HL-60/S4 (cell line): ENCODE results near the gene PSMD5.

ENCODE experiments used
- in situ Hi-C: fragments of 300-500 bp; cut with MboI; formaldehyde crosslinking; loops from 2 replicates; pipeline ENCODE4 v1.14.3; 2022; ENCODE audit warnings: low sequenced_read_pairs

The PSMD5 gene

DNA sequence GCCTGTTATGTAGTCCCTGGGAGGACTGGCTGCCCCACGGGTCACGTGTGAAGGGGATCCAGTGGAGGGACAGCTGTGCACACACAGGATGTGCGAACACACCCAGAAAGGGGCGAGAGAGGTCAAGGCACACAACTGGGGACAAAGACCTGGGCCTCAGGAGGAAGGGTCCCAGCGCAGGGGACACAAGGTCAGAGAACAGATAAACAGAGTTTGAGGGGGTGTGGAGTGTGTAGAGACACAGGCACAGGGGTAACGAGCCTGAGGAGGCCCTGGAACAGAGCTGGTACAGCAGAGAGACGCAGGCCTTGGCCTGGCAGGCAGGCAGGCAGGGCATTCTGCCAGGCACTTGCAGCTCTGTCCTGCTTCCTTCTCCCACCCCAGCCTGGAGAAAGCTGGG is 14.8 kb upstream of the PSMD5 start:
- in situ Hi-C loops, result no loop called here

DNA sequence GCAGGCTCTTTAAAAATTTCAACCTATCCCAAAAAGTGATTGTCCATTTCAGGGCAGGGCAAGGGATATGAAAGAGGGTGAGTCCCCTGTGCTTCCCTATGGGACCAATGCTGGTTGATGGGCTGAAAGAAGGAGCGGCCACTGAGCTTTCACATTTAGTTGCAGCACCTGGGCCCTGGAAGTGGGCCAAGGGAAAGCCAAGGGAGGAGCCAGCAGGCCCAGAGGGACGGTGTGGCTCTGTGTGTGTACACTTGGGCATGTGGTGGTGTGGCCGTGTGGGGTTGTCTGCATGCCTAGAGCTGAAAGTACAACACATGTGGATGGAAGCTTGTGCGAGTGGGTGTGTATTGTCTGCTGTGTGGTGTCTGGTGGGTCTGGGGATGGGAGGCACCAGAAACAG is 14.0 kb upstream of the PSMD5 start:
- in situ Hi-C loops, result no loop called here

DNA sequence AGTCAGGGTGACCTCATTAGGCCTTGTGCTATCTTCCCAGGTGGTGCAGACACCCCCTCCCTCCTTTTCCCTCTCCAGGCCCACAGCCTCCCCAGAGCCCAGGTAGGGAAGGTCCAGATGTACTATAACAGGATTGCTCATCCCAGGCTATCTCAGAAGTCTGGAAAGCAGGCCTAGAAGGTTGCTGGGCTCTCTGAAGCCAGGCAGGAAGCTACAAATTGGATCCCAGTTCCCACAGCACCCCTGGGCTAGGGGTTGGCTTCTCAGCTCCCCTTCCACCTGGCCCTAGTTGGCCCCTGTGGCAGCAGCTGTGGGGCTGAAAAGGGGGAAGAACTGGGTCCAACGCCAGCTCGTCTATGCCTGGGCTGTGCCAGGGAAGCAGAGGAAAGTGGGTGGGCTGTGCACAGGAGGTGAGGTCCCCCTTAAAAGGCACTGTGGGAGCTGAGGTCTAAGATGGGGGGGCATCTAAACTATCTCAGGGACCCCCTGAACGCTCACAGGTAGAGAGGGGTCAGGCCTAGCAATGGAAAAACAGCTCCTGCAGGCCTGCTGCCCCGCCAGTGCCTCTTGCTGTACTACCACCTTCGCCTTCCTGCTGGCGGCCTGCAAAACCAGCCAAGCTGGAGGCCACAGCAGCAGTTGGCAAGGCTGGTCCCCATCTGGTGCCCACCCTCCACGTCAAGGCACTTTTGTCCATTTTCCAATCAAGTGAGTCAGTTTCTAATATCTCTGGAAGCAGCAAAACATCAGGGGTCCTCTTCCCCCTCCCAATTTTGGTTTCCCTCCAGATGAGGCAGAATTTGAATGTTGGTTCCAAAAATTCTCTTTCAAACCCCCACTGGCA is 13.3 kb upstream of the PSMD5 start:
- in situ Hi-C loops, result no loop called here

DNA sequence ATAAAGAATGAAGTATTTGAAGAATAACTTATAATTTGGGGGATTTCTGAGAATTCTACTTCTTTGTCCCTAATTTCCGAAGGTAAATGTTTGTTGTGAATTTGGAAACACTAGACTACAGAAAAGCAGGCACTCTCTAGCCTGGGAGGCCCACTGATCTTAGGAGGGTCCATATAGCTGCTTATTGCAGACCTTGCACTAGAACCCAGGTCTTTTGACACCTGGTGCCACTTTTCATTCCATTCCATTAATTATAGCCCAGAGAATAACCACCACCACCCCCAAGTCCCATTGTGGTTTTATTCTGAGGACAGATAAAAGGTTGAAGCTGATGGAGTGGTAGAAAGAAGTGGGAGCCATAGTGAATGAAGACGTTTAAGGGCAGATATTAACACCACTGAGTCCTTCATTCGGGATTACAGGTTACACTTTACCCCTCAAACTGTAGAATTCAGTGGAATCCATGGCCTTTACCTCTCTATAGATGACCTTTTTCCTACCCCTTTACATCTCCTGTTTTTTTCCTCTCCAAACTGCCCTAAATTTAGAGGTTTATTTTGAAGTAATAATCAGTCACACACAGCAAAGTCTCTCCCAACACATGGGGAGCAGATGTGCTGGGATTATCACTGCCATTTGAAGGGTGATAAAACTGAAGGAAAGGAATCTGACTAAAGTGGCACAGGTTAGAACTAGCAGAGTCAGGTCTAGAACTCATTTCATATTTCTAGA is 12.0 kb upstream of the PSMD5 start:
- in situ Hi-C loops, result no loop called here

DNA sequence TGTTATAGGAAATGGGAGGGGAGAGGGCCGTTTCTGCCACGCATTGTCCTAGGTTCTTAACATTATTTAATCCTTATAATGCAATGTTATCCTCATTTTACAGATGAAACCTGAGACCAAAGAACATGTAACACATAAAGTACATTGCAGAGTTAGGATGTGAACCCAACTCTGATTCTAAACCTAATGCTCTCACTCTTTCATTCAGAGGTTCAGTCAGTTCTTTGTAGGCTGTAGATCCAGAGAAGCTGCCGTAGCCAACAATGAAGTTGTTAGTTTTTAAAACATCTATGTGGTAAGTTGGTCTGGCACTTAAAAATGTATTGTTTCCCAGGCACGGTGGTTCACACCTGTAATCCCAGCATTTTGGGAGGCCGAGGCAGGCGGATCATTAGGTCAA is 10.5 kb upstream of the PSMD5 start:
- in situ Hi-C loops, result no loop called here

DNA sequence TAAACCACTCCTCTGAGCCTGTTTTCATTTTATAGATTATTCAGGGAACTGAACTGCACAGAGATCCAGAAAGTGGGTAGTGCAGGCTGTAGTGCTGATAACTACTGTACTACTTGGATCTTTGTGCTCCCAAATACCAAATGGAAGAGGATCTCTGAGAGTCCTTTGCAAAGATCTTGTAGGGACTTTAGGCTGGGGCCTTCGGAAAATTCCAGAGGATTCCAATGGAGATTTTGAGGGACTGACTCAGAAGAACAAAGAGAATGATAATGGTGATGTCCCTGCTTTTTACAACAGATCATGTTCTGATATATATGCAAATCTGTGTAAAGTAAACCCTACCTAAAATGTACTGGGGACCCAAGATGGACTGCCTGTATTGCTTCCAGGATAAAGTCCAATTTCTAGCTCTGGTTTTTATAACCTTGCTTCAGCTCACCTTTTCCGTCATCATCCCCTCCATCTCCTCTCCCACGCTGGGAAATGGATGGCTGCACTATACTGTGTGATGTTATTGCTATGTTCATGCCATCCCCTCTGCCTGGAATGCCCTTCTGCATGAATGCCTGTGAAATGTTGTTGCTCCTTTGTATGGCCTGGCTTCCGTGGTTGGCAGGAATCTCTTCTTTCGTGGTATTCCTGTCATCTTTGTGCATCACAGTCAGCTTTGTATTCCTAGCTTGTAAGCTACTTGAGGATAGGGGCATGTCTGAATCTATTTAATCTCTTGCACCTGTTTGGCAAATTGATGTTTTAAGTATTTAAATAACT is 9.7 kb upstream of the PSMD5 start:
- in situ Hi-C loops, result no loop called here

DNA sequence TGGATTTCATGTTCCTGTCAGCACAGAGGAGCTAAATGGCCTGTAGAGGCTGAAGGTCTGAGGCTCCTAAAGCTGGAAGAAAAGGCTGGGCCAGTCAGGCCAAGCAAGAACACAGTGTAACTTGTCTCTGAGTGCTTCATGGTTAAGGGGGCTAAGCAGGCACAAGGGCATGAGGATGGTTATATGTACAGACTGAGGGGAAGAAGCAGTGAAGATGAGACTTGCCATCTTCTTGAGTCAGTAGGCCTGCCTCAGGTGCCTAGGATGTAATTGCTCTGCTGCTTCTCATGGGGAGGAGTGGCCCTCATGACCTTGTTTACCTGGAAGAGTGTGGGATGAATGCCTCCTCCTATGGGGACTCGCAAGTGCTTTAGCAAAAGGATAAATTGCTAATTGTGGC is 8.7 kb upstream of the PSMD5 start:
- in situ Hi-C loops, result no loop called here

DNA sequence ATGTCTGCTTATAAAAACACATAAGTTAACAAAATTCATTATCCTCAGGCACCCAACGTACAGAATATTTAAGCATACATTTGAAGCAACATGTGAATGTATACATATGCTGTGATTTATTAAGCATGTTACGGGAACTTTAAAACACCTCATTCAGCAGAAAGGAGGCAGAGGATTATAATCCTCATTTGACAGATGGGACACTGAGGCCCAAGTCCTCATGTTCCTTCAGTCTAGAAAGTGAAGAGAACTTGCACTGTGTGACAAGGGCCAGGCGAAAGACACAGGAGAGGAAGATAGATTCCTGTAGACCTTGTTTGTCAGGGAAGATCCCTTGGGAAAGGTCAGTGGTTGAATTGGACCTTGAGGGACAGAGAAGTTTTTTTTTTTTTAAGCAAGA is 7.6 kb upstream of the PSMD5 start:
- in situ Hi-C loops, result no loop called here

DNA sequence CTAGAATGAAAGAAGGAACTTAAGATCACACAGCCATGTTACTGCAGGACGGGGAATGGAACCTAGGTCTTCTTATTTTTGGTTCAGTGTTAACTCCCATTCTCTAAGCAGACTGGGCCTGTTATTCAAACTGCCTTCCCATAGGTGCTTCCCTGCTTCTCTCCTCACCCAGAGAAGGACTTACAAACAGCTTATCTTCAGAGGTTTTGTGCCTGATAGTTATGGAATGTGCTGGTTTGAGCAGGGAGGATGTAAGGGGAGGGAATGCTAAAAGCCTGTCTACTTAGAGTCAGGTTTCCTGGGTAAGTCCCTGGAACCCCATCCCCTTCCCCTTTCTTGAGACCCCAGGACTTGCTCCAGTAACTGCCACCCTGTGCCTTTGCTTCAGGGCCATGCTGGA is 4.2 kb upstream of the PSMD5 start:
- in situ Hi-C loops, result no loop called here

DNA sequence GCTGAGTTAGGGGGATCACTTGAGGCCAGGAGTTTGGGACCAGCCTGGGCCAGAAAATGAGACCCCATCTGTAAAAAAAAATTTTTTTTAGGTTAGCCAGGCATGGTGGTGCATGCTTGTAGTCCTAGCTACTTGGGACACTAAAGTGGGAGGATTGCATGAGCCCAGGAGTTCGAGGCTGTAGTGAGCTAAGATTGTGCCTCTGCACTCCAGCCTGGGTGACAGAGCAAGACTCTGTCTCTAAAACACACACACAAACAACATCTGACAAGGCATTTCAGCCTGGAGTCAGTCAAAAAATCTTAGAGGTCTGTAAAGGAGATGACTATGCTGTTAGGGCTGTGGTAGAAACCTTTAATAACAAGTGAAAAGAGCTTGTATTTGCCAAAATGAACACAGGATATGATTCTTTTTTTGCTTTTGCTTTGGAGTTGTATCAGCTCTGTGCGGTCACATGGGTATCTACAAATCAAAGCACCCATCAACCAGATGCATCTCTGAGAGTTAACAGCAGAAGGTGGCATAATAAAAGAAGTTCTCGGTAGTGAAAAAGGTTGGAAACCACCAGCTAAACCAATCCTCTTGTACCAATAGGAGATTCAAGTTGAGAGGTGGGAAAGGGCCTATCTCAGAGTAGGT is 3.6 kb upstream of the PSMD5 start:
- in situ Hi-C loops, result no loop called here

DNA sequence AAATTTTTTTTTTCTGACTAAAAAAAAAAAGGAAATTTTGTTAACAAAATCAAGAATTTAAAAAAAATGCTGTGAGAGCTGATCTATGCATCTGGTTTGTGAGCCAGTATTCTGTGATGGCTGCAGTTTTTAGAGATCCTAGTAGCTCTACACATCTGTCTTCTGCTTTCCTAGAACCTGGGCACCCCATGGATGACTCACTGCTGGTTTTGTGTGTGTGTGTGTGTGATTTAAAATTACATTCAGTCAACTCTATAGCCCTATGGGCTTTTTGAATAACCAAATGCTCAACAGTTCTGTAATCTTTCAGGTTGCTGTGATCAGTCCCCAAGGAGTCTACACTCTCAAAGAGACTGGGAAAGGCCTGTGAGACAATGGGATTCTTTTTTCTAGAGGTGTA is 2.5 kb upstream of the PSMD5 start:
- in situ Hi-C loops, result no loop called here

DNA sequence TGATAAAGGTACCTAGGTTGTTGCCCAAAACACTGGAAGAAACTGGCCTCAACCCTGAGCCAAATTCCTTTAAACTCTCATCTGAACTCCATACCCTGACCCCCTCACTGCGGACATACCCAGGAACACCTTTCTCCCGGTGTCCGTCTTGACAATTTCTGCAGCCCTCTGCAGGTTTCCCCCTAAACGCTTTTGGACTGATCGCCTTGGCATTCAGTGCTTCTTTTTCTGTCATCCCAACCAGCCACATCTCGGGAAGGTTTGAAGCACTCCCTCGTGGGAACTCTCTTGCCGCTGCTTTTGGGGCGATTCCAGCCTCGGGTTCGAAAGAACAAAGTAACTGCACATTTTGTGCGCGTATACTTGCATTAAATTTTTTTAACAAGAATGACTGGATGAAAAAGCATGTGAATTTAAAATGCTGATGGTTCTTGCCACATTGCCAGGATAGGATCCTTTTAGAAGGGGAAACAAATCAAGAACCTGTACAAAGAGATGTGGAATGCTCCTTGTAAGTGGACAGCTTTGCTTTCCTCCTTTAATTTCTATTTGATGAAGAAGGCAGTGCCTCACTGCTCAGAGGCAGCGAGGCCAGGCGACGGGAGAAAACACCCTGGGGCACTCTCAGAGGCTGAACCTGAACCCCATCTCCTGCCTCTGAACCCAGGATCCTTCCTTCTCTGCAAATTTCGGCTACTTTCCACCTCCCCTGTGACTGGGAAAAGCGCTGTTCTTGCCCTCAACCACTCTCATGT is 615 bp downstream of the PSMD5 start:
- in situ Hi-C loops, result no loop called here

DNA sequence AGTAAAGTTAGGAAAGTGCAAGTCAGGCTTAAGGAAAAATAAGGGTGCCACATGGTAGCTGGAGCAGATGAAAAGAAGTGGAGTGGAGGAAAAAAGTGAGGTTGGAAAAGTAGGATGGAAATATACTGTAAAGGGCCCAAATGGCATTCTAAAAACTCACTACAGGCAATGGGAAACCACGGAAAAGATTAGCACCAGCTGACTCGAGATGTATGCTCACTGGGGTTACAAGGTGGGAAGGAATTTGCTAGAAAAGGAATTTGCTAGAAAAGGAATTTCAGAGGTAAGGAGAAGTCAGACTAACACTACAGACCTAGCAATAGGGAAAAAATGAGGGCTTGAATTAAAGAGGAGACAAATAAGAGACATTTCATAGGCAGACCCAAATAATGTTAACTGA is 3.6 kb downstream of the PSMD5 start:
- in situ Hi-C loops, result no loop called here

DNA sequence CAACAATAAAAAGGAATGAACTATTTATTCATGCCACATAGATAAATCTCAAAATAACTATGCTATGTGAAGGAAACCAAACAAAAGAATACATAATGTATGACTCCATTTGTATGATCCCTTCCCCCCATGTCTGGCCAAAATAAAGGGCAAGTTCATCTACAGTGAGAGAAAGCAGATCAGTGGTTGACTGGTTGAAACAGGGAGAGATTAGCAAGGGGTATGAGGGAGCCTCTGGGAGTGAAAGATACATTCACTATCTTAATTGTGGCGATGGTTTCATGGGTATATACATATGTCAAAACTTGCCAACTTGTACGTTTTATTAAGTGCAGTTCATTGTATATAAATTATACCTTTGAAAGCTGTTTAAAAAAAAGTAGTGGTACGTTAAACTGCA is 4.8 kb downstream of the PSMD5 start:
- in situ Hi-C loops, result no loop called here

DNA sequence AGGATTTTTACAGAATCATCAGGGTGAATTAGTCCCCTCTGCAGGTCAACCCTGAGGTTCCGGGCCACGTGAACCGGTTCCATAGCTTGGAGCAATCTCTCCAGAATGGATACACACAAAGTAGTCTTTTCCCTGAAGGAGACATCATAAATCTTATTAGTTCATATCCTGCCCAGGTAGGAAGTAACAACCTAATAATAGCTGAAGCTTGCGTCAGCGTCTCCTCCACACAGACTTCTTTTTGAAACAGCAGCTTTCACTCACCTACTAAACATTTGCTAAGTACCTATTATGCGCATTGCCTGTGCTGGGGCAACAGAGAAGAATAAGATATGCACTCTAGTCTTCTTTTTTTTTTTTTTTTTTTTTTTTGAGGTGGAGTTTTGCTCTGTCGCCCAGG is 9.4 kb downstream of the PSMD5 start:
- in situ Hi-C loops, result no loop called here

DNA sequence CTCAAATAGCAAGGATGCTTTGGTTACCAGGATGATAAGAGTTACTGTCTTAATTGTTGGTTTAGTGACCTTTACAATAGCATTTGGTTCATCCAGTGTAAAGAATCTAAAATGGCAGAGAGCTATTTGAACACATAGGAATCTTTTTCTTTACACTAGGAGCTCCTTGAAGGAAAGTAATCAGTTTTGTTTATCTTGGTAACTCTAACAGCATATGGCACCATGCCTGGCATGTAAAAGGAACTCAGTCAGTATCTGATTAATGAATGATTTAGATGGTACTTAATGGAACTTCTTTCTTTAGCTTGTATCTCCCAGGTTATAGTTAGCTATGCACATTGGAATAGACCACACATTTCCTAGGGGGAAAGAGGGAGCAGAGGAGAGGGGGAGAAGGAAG is 9.9 kb downstream of the PSMD5 start:
- in situ Hi-C loops, result no loop called here

DNA sequence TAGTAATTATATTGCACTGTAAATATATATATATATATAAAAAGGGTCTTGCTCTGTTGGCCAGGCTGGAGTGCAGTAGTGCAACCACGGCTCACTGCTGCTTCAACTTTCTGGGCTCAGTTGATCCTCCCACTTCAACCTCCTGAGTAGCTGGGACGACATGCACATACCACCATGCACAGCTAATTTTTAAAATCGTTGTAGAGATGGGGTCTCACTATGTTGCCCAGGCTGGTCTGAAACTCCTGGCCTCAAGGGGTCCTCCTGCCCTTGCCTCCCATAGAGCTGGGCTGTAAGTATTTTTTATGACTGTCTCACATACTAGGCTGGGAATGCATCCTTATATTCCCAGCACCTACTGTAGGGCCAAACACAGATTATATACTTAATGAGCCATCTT is 11.9 kb downstream of the PSMD5 start:
- in situ Hi-C loops, result no loop called here

DNA sequence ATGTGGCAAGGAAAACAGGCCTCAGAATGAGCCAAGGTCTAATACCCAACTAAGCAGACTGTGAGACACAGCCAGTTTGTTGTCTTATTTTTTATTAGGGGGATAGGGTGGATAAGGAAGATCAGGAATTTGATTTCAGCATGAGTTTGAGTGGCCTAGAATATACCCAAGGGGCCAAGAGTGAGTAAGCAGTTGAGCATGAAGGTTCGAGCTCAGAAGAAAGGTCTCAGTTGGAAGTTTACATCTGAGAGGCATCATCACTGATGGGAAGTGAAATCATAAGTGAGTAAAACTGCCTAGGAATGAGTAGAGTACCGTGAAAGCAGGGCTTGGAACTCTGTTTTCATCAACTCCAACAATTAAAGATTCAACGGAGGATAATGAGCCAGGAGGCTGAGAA is 12.6 kb downstream of the PSMD5 start:
- in situ Hi-C loops, result no loop called here

DNA sequence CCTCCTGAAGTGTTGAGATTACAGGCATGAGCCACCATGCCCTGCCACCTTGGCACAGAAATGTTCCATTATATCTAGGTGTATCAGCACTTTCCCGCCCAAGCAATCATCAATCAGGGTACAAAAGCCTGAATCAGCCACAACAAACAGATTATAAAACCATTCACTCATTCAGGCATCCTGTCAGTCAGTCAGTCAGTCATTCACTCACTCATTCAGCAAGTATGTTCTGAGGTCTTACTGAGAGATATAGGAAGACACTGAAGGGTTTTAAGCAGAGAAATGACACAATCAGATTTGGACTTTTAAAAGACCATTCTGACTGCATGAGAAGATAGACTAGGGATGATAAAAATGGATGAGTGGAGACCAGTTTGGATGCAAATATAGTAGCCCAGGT is 13.1 kb downstream of the PSMD5 start:
- in situ Hi-C loops, result no loop called here

DNA sequence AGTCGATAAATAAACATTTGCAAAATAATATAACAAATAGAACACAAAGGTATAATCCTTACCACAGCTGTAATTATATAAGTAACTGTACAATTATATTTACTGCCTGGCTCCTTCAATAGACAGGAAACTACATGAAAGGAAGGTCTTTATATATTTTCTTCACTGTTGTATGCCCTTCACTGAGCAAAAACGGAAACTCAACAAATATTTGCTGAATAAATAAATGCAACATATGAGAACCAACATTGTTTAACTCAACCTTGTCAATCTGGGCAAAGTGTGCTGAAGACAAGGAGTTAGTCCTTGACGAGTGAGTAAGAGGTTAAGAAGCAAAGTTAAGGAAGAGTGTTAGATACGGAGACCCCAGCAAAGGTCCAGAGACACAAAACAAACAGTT is 22.6 kb downstream of the PSMD5 start:
- in situ Hi-C loops, result no loop called here

DNA sequence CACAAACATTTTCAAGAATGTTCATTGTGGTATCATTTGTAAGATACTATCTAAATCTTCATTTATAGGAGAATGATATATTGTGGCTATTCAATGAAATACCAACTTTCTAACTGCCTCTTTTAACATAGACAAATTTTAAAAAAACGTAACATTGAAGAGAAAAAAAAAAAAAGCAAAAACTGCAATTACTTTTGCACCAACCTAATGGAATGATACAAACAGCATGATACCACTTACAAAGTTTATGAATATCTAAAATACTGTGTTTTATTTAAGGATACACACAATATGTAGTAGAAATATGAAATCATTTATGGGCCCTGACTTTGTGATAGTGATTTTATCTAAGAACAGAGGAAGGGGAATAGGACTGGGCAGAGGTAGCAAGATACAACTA is 24.1 kb downstream of the PSMD5 start:
- in situ Hi-C loops, result no loop called here
